Measurements from ENCODE around the gene CYB5R2.

CYB5R2 gene

GRCh38 chr11:7672960-7673723 is at the start of gene CYB5R2:
Gene CYB5R2, minus strand, starts transcription at chr11:7673500. Its CDS starts 675 bp downstream, at chr11:7672825.
- no peak for DNase-seq (ENCODE audit: low read depth in 1 of 2, low spot score in 1 of 2)

DNA sequence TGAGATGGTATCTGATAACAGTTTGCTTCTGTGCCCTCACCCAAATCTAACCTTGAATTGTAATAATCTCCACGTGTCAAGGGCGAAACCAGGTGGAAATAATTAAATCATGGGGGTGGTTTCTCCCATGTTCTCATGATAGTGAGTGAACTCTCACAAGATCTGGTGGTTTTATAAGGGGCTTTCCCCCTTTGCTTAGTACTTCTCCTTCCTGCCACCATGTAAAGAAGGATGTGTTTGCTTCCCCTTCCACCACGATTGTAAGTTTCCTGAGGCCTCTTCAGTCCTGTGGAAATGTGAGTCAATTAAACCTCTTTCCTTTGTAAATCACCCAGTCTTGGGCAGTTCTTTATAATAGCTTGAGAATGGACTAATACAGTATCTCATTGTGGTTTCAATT is 41.5 kb upstream of the CYB5R2 start:
- no peak for DNase-seq (ENCODE audit: low read depth in 1 of 2, low spot score in 1 of 2)

- no peak for DNase-seq (ENCODE audit: low read depth in 1 of 2, low spot score in 1 of 2)
These were observed 33.1 kb upstream of the CYB5R2 start, which contains the start of gene OVCH2 for GRCh38 chr11:7706377-7706776. Gene OVCH2, minus strand, starts transcription at chr11:7706477. Its CDS starts 83 bp downstream, at chr11:7706394.

- DNase-seq (ENCODE audit: low read depth in 1 of 2, low spot score in 1 of 2), result no peak
These were observed 30.4 kb upstream of the CYB5R2 start for GRCh38 chr11:7703740-7704139.

DNA sequence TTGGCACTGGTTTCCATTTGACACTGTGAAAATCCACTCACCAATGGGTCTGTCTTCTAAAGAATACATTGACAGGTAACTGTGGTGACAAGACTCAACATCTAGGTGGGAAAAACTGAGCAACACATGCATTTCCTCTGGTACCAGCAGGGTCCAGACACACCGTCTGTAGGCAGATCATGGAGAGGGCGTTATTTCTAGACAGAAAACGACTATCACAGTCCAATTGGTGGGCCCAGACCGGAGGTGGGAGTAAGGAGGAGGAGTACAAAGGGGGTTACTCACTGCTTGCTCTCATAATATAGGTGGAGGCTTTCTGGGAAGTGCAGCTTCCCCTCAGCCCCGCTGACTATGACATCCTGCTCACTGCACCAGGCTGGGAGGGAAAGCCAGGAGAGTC is 23.1 kb upstream of the CYB5R2 start:
- no peak for DNase-seq (ENCODE audit: low read depth in 1 of 2, low spot score in 1 of 2)

DNA sequence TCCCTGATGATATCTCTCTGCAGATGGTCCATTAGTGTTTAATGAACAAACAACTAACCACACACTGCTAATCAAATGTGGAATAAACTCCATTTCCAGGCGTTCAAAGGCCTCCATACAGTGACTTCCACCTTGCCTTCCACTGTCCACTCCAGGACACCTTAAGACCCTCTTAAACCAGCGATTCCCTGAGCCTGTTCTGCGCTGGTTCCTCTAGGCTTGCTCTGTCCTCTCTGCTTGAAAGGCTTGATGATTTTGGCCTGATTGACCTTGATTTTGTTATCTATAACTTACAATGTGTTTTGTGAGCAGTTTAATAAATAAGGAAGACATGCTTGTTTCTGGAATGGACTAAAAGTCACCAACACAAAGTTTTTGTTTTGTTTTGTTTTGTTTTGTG is 20.9 kb upstream of the CYB5R2 start:
- no peak for DNase-seq (ENCODE audit: low read depth in 1 of 2, low spot score in 1 of 2)

DNA sequence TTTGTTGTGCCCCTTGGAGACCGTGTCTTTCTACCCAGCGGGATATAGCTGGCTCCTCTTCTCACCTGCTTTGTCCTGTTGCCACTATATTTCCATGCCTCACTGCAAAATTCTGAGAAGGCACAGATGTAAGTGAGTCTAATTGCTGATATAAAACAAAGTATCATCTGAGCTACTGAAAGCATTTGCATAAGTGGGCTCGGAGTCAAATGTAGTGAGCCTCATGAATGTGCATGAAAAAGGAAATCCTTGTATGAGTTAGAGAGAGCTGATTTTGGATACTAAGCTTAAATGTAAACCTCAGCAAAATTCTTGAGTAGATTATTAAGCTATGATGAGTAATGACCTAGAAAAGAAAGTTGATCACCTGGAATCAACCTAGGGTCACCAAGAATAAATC is 19.1 kb upstream of the CYB5R2 start:
- no peak for DNase-seq (ENCODE audit: low read depth in 1 of 2, low spot score in 1 of 2)

GRCh38 chr11:7691759-7692350 is 18.6 kb upstream of the CYB5R2 start:
- DNase-seq (ENCODE audit: low read depth in 1 of 2, low spot score in 1 of 2), result no peak

DNA sequence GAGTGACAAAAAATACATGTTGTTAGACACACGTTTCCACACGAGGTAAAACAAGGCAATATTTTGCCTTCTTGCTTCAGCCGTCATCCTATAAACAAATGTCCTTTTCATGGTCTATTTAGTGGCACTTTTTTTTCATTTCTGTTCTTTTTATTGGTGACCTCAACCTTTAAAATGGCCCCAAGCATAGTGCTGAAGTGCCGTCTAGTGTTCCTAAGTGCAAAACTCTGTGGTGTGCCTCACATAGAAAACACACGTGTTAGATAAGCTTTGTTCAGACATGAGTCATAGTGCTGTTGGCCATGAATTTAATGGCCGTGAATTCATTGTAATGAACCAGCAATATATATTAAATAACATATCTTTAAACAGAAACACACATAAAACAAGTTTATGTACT is 17.3 kb upstream of the CYB5R2 start:
- DNase-seq (ENCODE audit: low read depth in 1 of 2, low spot score in 1 of 2), result no peak

- no peak for DNase-seq (ENCODE audit: low read depth in 1 of 2, low spot score in 1 of 2)
These were observed 15.9 kb upstream of the CYB5R2 start for GRCh38 chr11:7689239-7689638.

GRCh38 chr11:7688238-7688826 is 15.0 kb upstream of the CYB5R2 start:
- no peak for DNase-seq (ENCODE audit: low read depth in 1 of 2, low spot score in 1 of 2)

DNA sequence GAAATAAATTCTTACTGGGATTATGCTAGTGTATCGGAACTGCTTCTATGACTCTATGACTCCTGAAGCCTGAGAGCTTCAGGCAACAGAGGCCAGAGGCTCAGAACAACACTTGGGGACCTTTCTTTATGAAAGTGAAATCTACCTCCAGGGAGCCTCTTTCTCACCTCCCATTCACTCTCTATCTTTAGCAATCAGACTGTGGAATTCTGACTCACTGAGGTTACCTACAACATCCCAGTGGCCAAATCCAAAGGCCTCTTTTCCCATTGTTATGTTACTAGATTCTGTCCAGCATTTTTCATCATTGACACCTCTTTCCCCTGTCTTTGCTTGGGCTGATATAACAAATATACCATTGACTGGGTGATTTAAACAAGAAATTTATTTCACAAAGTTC is 14.1 kb upstream of the CYB5R2 start:
- DNase-seq (ENCODE audit: low read depth in 1 of 2, low spot score in 1 of 2), result no peak

DNA sequence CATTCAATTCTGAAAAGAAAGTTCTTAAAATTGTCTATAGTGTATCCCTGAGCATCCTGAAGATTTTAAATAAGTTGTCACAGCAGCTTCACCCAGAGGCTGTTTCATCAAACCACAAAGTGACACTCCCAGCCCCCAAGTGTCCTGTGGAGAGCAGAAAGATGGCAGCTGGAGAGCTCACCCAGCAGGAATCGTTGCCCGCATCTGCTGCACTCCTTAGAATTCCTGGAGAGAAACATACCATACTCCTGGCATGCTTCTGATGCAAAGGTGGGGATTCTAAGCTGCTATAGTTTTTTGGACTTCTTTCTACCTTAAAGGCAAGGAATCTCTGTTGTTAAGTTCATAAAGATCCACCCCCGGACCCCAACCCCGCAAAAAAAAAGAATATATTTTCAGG is 13.5 kb upstream of the CYB5R2 start:
- DNase-seq (ENCODE audit: low read depth in 1 of 2, low spot score in 1 of 2), result no peak

GRCh38 chr11:7683571-7683970 is 10.3 kb upstream of the CYB5R2 start:
- no peak for DNase-seq (ENCODE audit: low read depth in 1 of 2, low spot score in 1 of 2)

GRCh38 chr11:7677796-7678201 is 4.5 kb upstream of the CYB5R2 start:
- no peak for DNase-seq (ENCODE audit: low read depth in 1 of 2, low spot score in 1 of 2)

DNA sequence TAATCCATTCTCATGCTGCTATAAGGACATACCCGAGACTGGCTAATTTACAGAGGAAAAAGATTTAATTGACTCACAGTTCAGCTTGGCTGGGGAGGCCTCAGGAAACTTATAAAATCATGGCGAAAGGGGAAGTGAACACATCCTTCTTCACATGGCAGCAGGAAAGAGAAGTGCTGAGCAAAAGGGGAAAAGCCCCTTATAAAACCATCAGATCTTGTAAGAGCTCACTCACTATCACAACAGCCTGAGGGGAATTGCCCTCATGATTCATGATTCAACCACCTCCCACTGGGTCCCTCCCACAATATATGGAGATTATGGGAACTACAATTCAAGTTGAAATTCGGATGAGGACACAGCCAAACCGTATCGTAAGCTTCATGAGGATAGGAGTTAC is 3.8 kb upstream of the CYB5R2 start:
- DNase-seq (ENCODE audit: low read depth in 1 of 2, low spot score in 1 of 2), result no peak

GRCh38 chr11:7675631-7676030 is 2.3 kb upstream of the CYB5R2 start:
- DNase-seq (ENCODE audit: low read depth in 1 of 2, low spot score in 1 of 2), result no peak

GRCh38 chr11:7673724-7674434 is 579 bp upstream of the CYB5R2 start:
- no peak for DNase-seq (ENCODE audit: low read depth in 1 of 2, low spot score in 1 of 2)

GRCh38 chr11:7672276-7672959 is 882 bp downstream of the CYB5R2 start:
- DNase-seq (ENCODE audit: low read depth in 1 of 2, low spot score in 1 of 2), result no peak

DNA sequence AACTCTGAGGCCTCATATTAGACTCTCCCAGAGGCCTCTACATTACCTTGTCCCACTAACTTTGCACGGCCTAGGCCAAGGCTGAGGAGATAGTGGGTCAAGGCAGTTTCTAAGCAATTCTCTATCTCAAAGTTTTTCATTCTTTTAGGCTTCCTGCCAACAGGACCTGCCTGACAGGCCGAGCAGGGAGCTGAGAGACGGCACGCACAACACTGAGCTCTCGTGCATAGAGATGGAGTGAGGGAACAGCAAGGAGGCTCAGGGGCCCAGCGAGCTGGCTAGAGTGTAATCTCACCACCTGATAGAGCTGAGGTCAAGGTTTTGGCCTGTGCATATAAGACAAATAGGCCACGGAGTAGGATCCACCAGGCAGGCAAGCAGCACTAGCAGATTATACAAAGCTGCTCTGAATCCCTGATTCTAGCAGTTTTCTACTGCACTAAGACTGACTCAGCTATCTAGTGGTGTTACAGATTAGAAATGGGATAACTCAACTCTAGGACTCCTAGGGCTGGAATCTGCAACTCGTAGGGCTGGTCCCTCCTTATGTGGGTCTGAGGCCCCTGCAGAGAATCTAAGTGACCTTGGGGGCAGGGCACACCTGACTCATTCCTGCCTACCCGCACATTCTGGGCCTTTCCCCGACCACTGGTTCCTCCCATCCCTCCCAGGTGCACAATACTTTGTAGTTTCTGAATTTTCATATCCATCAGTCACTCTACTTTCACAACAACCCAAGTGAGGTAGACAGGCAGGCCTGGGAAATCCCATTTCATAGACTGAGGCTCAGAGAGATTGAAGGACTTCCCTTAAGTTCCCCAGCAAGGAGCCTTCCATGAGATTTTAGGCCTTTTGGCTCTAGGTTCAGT is 1.7 kb downstream of the CYB5R2 start:
- DNase-seq (ENCODE audit: low read depth in 1 of 2, low spot score in 1 of 2), result no peak
